Stimulated activated CD8-positive, alpha-beta memory T cell treated with anti-CD3 and anti-CD28 coated beads, Interleukin-12 subunit alpha, Interleukin-12 subunit beta, amount 100 ng/mL, for 4 hours (primary cell): ENCODE data around the gene GALR2.

Source experiments
- DNase-seq: peaks from one replicate; pipeline ENCODE4 v3.0.0-alpha.2; 2020; ENCODE audit warnings: low read depth

The GALR2 gene

DNA sequence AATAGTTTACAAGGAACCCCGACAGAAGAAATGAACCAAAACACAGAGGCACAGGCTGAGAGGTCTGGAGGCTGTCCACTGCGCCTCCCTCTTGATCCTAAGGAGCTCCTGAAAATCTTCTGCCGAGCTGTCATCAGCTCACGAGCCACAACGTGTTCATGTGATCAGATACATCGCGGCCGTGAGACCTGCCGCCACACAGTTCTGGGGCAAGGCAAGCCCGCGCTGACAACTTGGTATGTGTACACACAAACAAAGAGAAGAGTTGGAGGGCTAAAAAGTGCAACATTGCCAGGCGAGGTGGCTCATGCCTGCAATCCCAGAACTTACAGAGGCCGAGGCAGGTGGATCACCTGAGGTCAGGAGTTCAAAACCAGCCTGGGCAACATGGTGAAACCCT lies 21.4 kb downstream of the GALR2 start:
- no peak for DNase-seq

DNA sequence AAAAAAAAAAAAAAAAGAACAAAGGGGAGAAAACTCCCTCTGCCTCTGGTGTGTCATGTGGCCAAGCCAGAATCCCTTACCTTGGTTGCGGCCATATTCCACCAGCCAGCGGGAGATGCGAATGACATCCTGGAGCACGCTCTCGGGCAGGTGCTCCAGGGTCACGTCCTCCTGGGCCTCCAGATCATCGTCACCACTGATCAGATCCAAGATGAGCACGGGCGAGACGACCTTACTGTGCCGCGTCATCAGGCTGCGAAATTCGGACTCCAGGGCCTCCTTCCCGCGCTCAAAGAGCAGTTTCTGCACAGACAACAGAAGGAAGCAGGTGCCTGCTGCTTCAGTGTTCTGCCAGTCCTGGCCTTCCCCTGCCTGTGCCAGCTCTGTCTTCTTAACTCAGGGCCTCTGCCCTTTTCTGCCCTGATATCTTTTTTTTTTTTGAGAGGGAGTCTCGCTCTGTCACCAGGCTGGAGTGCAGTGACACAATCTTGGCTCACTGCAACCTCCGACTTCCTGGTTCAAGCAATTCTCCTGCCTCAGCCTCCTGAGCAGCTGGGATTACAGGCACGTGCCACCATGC lies 23.2 kb downstream of the GALR2 start:
- DNase-seq, result no peak

GRCh38 chr17:76102944-76103273 lies 28.3 kb downstream of the GALR2 start:
- no peak for DNase-seq

- peak; percentile 84 for DNase-seq
Measured at GRCh38 chr17:76103274-76104139, 28.9 kb downstream of the GALR2 start, which contains the start of gene EXOC7. Gene EXOC7, minus strand, starts transcription at chr17:76103787. Its CDS starts 95 bp downstream, at chr17:76103692.

- DNase-seq, result no peak
Measured at GRCh38 chr17:76104140-76104895, 29.7 kb downstream of the GALR2 start.

DNA sequence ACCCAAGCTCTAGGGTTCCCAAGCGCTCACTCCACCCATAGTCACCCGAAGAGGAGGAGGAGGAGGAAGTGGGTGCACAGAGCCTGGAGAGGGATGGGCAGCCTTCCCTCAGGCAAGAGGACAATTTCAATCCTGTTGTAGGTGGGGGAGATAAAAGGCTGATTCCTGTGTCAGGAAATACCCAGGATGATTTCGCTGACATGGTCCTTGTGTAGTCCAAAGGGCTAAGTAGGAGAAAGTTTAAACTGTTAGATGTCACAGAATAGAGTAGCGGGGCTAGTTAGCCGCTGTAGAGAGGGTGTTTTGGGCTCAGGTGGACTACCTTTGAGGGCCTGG lies 30.3 kb downstream of the GALR2 start:
- no peak for DNase-seq

DNA sequence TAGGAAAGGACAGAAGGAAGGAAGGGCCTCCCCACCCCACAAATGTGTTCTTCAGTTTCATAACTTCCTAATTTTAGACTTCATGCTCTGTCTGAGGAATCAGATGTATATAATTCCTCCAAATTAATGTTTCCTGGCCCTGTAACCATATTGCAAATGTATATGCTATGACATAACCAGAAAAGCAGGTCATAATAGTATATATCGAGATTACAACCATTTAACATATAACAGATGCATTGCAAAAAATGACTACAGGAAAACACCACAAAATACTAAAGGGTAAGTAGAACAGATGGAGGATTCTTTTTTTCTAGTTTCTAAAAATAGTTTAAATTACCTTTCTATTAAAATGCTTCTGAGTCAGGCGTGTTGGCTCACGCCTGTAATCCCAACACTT lies 32.1 kb downstream of the GALR2 start:
- no peak for DNase-seq

- no peak for DNase-seq
Measured at GRCh38 chr17:76107509-76107908, 32.9 kb downstream of the GALR2 start.

DNA sequence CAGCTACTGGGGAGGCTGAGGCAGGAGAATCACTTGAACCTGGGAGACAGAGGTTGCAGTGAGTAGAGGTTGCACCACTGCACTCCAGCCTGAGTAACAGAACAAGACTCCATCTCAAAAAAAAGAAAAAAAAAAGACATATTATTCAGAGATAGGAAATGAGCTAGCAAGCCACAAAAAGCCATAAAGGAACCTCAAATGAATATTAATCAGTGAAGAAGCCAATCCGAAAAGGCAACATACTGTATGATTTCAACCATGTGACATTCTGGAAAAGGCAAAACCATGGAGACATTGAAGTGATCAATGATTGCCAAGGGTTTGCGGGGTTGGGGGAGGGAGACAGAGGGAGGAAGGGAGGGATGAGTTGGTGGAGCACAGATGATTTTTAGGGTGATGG lies 37.4 kb downstream of the GALR2 start:
- DNase-seq, result no peak

GRCh38 chr17:76115138-76115754 lies 40.7 kb downstream of the GALR2 start:
- DNase-seq, result no peak

GRCh38 chr17:76119409-76120371 lies 45.1 kb downstream of the GALR2 start:
- no peak for DNase-seq

- DNase-seq, result no peak
Measured at GRCh38 chr17:76120658-76121008, 46.1 kb downstream of the GALR2 start.

GRCh38 chr17:76121932-76122430 lies 47.4 kb downstream of the GALR2 start:
- DNase-seq, result no peak

DNA sequence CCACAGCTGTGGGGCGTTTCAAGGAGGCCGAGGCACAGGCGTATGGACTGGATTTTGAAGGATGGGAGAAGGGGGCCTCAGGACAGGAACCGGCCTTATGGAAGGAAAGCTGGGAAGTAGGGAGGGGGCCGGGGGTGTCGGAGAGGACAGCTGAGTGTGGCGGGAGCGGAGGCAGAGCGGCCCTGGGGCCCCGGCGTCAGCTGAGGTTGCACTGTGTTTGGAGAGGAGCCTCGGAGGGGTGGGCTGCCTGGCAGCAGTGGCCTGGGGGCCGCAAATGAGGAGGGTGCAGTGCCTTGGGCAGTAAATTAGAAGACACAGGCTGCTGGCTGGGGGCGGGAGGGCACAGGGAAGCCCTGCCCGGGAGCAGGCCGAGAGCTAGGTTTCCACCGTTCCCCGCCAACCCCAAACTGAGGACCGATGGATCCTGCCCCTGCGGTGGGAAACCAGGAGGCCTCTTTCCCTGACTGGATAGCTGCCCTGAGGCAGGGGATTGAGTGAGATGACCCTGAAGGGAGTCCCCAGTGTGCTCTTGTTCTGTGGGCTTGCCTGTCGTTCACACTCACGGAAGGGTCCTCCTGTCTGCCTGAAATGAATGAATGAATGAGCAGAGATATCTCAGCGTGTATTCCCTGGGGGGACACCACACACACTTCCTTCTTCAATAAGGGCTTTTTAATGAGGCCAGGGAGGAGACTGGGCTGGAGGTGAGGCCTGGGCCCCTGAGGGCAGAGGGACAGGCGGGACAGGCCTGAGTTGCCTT lies 48.0 kb downstream of the GALR2 start:
- DNase-seq, result no peak

GRCh38 chr17:76123191-76123499 lies 48.6 kb downstream of the GALR2 start:
- no peak for DNase-seq

- no peak for DNase-seq
Measured at GRCh38 chr17:76123749-76124581, 49.4 kb downstream of the GALR2 start.

- no peak for DNase-seq
Measured at GRCh38 chr17:76124582-76125390, 50.2 kb downstream of the GALR2 start.

DNA sequence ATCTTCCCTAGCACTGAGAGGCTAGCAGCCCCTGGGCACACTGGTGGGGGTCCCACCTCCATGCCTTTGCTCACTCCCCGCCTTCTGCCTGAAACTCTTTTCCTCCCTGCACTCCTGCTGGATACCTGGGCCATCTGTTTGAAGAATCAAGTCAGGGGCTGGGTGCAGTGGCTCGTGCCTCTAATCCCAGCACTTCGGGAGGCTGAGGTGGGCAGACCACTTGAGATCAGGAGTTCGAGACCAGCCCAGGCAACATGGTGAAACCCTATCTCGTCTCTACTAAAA lies 50.8 kb downstream of the GALR2 start:
- DNase-seq, result no peak

GRCh38 chr17:76125922-76126321 lies 51.3 kb downstream of the GALR2 start:
- no peak for DNase-seq
